ENCODE data around the gene HOXD12.

GRCh38 chr2:176094349-176094748 lies 5.2 kb upstream of the HOXD12 start:
- no peak for TF ChIP-seq SUZ12 (IDR thresholded peaks at IDR 0.05; ENCODE audit: extremely low read depth, insufficient read depth, insufficient read length)
- TF ChIP-seq YY1 (IDR thresholded peaks at IDR 0.05; ENCODE audit: insufficient read depth, insufficient read length): no peak

All from NT2/D1 (cell line).